Jurkat, Clone E6-1 (cell line): Measurements from ENCODE around the gene LMNA.
"Not testable (repeated sequence)": the region's sequence is repeated elsewhere in the genome, so short reads cannot be mapped to it uniquely, and the experiment has no call there.

ENCODE experiments used
- DNase-seq: peaks from one replicate; pipeline ENCODE4 v3.0.0-alpha.2; 2011; ENCODE audit warnings: low read depth, low spot score
- H3K4me3 ChIP-seq: 2 replicates; pipeline ENCODE4 v1.5.1; 2011; ENCODE audit warnings: mild to moderate bottlenecking, low read length, control low read depth, moderate library complexity

The LMNA gene

GRCh38 chr1:156101880-156102279 lies 12.6 kb upstream of the LMNA start:
- no peak for DNase-seq
- H3K4me3 ChIP-seq = no peak overlapping the region

- no peak for DNase-seq
- H3K4me3 ChIP-seq = no peak overlapping the region
Measured at GRCh38 chr1:156102633-156103511, 11.6 kb upstream of the LMNA start.

GRCh38 chr1:156103521-156103947 lies 11.0 kb upstream of the LMNA start:
- no peak overlapping the region for H3K4me3 ChIP-seq
- no peak for DNase-seq

- DNase-seq = no peak
- no peak overlapping the region for H3K4me3 ChIP-seq
Measured at GRCh38 chr1:156104065-156104810, 10.3 kb upstream of the LMNA start.

- H3K4me3 ChIP-seq = no peak overlapping the region
- no peak for DNase-seq
Measured at GRCh38 chr1:156104861-156105832, 9.4 kb upstream of the LMNA start.

GRCh38 chr1:156106624-156107488 lies 7.7 kb upstream of the LMNA start:
- no peak for DNase-seq
- no peak overlapping the region for H3K4me3 ChIP-seq

GRCh38 chr1:156108057-156108456 lies 6.5 kb upstream of the LMNA start:
- H3K4me3 ChIP-seq = no peak overlapping the region
- no peak for DNase-seq

- DNase-seq = no peak
- no peak overlapping the region for H3K4me3 ChIP-seq
Measured at GRCh38 chr1:156108664-156109241, 5.8 kb upstream of the LMNA start.

GRCh38 chr1:156110252-156110651 lies 4.3 kb upstream of the LMNA start:
- no peak for DNase-seq
- H3K4me3 ChIP-seq = no peak overlapping the region

- H3K4me3 ChIP-seq = no peak overlapping the region
- DNase-seq = no peak
Measured at GRCh38 chr1:156111355-156111962, 3.1 kb upstream of the LMNA start.

GRCh38 chr1:156112276-156113137 lies 2.0 kb upstream of the LMNA start:
- H3K4me3 ChIP-seq = no peak overlapping the region
- no peak for DNase-seq

GRCh38 chr1:156113282-156113950 lies 1.1 kb upstream of the LMNA start:
- DNase-seq = no peak
- H3K4me3 ChIP-seq = no peak overlapping the region

GRCh38 chr1:156114919-156115513 lies 505 bp downstream of the LMNA start:
- peak overlapping the region; percentile 21 for H3K4me3 ChIP-seq
- DNase-seq = no peak

GRCh38 chr1:156115514-156116374 lies 1.2 kb downstream of the LMNA start:
- H3K4me3 ChIP-seq = no peak overlapping the region
- no peak for DNase-seq

- not testable (repeated sequence) for DNase-seq, H3K4me3 ChIP-seq
Measured at GRCh38 chr1:156116731-156117130, 2.2 kb downstream of the LMNA start.
